AML-193 (cell line): Measurements from ENCODE around the gene LSM7.

Experiments
- DNase-seq, 2 experiments: peaks; one replicate each; lab custom pipeline; 2025; lab: John Stamatoyannopoulos, UW

Gene LSM7

DNA sequence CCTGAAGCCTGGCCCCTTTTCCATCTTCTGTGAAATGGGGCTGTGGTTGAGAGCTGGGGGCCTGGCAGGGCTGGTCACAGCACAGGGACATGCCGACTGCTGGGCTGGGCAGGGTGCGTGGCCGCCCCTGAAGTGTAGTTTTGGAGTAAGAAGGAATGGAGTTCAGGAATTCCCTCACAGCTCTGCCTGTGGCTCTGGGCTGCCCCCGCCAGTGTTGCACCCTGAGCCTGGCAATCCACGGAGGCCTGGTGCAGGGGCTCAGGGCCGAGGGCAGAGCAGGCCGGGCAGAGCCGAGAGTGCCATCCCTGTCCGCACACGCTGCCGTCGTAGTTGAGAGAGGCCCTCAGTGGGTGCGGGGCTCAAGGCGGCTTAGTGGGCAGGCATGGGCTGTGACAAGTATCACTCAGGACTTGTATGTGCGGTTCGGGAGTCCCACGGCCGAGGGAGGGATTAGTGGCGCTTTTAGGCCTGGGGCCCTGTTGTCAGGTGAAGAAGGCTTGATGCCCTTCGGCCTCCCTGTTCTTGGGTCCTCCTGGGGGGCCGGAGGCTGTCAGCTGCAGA lies 9.7 kb upstream of the LSM7 start:
- no peak for DNase-seq

DNA sequence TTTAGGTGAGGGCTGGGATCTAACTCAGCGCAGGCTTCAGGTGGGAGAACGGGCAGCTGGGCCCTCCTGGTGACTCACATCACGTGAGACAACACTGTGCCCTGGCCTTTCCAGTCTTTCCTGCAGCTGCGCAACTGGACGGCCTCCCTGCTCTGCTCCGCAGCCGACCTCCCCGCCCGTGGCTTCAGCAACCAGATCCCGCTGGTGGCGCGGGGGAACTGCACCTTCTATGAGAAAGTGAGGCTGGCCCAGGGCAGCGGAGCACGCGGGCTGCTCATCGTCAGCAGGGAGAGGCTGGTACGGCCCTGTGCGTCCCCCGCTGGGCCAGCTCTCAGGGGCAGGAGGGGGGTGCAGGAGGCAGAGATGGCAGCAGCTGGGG lies 8.9 kb upstream of the LSM7 start:
- no peak for DNase-seq

DNA sequence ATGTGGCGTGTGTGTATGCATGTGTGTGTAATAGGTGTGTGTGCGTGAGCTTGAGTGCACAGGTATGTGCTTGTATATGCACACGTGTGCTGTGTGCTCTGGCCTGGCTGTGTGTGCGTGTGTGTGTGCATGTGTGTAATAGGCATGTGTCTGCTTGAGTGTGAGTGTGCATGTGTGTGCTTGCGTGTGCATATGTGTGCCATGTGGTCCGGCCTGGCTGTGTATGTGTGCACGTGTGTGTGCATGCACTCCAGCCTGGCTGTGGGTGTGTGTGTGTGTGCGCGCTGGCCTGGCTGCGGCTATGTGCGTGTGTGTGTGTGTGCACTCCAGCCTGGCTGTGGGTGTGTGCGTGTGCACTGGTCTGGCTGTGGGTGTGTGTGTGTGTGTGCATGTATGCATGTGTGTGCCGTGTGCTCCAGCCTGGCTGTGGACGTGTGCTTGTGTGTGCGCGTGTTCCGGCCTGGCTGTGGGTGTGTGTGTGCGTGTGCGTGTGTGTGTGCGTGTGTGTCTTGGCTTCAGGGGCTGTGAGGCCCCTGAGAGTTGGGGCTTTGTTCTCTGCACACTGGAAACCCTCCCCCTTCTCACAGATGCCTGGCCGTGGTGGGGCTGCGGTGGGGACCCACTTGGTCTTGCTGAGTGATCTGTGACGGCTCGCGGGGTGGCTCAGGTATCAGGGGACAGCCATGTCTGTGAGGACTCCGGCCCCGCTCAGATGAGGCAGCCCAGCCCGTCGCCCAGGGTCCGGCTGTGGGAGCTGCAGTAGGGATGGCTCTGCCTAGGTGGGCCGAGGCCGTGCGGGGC lies 8.3 kb upstream of the LSM7 start:
- no peak for DNase-seq

DNA sequence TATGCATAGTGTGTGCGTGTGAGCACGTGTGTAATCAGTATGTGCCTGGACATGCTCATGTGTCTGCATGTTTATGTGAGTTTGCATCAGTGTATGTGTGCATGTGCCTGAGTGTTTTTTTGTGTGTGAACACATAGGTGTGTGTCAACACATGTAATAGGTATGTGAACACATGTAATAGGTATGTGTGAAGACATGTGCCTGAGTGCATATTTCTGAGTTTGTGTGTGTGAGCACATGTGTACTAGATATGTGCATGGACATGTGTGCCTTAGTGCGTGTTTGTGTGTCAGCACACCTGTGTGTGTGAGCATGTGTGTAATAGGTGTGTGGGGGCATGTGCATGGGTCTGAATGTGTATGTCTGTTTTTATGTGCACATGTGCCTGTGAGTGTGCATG lies 7.5 kb upstream of the LSM7 start:
- no peak for DNase-seq

DNA sequence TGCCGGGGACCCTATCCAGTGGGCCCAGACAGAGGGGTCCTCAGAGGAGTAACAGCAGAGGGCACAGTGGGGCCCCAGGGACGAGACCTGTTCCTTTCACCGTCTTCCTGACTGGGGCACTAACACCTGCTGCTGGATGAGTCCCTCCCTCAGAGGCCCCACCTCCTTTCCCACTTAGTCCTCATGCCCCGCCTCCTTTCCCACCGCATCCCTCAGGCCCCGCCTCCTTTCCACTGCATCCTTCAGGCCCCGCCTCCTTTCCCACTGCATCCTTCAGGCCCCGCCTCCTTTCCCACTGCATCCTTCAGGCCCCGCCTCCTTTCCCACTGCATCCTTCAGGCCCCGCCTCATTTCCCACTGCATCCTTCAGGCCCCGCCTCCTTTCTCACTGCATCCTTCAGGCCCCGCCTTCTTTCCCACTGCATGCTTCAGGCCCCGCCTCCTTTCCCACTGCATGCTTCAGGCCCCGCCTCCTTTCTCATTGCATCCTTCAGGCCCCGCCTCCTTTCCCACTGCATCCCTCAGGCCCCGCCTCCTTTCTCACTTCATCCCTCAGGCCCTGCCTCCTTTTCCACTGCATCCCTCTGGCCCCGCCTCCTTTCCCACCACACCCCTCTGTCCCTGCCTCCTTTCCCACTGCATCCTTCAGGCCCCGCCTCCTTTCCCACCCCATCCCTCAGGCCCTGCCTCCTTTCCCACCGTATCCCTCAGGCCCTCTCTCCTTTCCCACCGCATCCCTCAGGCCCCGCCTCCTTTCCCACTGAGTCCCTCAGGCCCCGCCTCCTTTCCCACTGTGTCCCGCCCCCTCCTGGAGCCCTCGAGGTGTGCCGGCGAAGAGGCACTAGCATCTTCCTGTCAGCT lies 6.8 kb upstream of the LSM7 start:
- no peak for DNase-seq

DNA sequence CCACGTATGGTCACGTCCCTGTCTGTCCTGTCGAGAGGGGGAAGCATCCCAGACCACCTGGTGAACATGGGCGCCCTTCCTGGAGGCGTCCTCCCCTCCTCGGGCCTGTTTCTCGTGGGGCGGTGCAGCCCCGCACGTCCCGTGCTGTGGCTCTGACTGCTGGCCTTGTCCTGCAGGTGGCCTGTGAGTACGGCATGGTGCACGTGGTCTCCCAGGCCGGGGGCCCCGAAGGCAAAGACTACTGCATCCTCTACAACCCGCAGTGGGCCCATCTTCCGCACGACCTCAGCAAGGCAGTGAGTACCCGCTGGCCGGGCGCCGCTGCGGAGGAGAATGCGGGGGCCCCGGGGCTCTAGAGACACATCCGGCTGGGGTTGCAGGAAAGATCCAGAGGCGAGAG lies 6.0 kb upstream of the LSM7 start:
- no peak for DNase-seq

DNA sequence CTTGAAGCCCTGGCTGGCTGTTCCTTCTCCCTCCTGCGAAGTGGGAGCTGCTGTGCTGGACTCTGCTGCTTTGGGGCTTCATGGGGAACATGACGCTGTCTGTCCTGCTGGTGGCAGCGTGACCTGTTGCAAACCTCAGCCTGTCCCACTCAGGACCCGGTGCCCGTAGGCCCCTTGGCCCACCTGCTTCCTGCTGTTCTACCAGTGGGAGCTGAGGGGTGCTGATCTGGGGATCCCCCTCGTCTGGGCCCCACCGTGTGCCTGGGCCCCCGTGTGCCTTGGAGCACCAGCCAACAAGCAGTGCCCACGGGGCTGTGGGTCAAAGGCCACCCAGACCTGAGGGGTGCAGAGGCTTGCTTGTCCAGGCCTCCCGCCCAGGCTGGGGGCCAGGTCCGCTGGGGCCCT lies 5.4 kb upstream of the LSM7 start:
- no peak for DNase-seq

DNA sequence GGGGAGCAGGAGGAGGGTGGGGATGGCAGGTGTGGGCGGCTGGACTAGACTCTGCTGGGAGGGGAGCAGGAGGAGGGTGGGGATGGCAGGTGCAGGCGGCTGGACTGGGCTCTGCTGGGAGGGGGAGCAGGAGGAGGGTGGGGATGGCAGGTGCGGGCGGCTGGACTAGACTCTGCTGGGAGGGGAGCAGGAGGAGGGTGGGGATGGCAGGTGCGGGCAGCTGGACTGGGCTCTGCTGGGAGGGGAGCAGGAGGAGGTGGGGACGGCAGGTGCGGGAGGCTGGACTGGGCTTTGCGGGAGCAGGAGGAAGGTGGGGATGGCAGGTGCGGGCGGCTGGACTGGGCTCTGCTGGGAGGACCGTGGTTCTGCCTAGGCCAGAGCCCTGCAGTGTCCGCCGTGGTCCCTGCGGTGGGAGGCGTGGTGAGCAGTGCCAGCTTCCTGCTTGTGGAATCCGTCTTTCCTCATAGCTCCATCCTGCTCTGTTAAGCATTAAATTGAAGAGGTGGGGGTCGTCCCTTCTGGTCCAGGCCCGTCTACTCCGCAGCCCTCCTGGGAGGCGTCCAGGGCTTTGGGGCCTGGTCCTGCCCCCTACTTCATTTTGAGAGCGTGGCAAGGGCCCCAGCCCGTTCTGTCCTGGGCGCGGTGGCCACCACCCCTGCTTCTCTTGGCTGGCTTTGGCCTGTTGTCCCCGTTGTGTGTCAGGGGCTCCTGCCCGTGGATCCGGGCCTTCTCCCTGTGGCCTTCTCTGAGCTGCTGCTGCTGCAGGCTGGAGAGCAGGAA lies 4.8 kb upstream of the LSM7 start:
- no peak for DNase-seq

DNA sequence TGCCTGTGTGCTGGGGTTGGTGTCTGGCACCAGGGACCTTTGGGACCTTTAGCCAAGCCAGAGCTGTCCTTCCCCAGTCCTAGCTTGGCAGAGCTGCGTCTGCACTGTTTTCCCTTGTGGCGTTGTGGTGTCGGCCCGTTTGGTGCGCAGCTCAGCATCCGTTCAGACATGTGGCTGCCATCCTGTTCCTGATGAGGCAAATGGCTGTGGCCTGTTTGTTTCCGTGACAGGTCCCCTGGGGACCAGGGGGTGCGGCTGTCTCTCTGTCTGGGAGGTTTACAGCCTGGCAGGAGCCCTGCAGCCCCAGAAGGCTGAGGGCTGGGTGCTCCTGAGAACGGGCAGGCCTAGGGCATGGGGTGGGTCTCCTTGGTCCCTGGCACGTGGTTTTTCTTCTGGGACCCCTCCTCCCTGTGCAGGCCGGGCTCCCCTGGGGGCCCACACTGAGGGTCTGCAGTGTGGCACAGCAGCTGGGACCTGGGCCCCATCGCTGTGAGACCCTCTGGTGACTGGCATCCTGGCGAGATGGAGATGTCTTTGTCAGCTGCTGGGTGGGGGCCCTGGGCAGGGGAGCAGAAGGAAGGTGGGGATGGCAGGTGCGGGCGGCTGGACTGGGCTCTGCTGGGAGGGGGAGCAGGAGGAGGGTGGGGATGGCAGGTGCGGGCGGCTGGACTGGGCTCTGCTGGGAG lies 4.1 kb upstream of the LSM7 start:
- DNase-seq, result no peak

DNA sequence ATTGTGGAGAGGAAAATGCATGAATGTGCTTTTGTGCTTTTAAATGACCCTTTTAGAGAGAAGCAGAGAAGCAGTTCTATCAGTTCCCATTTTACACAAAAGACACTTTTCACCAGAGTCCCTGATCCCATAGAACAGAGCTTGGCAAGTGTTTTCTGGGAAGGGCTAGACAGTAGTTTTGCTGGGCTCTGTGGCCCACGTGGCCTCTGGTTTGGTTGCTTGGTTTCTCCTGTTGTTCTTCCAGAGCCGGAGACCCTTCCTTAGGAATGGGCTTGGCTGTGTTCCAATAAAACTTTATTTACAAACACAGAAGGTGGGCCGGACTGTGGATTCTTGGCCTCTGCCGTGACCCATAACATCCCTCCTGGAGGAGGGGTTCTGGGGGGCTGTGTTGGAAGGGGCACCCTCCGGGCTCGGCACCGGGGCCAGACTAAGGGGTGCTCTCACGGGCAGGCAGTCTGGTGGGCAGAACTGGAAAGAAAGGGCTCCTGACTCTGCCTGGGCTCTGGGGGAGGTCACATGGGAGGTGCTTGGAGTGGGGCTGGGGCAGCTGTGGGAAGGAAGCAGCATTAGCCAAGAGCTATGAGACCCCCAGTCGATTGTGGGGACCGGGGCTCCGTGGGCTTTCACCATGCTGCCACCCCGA lies 3.3 kb upstream of the LSM7 start:
- no peak for DNase-seq

DNA sequence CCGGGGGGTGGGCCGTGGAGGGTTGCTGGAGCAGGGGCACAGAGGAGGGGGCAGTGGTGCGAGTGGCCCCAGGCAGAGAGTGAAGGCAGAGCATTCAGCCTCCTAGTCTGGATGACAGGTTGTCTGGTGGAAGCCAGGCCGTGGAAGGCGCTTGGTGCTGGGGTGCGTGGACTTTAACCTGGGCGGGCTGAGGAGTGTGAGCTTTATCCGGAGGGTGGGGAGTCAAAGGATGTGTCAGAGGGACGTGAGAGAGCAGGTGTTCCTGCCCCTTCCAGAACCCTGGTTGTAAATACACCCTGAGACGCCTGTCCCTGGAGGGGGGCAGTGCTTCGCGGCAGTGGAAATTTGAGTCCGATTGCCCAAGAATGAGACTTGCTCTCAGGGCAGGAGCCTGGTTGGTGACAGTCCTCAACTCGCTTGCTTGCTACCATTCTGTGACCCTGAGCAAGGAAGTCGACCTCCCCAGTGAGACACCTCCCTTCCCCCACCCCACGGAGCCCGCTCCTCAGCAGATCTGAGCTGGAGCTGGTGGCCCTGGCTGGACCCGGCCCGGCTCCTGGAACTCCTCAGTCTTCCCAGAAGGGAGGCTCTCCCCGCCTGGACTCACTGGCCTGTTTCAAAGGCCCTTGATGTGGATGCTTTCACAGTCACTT lies 2.4 kb upstream of the LSM7 start:
- DNase-seq, result no peak

DNA sequence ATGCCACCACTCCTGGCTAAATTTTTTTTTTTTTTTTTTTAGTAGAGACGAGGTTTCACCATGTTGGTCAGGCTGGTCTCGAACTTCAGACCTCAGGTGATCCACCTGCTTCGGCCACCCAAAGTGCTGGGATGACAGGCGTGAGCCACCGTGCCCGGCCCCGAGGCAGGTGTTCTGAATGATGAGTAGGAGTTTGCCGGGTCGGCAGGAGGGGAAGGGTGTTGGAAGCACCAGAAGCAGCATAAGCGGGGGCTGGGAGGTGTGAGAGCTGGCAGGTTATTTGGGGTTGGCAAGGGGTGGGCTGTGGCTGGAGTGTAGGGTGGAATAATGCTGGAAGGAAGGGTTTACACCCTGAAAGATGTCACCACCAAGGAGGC lies 1.9 kb upstream of the LSM7 start:
- no peak for DNase-seq

DNA sequence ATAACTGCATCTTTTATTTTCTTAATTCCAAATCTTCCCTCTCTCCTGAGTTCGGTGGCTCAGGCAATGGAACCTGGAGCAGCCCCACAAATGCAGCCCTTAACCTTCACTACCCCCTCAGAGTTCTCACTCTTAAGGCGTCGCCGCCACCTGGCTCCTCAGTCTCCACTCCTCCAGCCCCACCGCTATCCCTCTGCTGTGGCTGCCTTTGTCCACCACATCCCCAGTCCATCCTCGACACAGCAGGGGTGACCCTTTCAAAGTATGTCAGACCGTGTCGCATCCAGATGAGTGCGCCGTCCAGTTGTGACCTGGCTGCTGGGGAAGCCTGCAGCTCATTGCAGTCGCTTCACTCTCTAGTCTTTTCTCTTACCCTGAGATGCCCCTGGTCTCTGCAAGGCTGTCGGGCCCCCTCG lies 1.1 kb upstream of the LSM7 start:
- DNase-seq, result no peak

DNA sequence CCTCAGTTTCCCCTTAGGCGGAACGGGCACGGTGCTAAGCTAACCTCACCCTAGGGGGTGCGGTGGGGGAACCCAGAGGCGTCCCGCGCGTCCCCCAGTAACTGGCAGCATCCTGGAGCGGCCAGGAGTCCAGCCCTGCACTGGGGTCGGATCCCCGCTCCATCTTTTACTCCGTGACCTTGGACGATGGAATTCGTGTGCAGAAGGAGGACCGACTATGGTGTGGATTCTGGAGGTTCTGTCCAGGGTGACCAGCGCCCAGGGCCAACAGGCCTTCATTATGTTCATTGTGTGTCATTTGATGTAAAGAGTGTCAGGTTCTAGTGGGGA lies 728 bp upstream of the LSM7 start:
- DNase-seq, result no peak

DNA sequence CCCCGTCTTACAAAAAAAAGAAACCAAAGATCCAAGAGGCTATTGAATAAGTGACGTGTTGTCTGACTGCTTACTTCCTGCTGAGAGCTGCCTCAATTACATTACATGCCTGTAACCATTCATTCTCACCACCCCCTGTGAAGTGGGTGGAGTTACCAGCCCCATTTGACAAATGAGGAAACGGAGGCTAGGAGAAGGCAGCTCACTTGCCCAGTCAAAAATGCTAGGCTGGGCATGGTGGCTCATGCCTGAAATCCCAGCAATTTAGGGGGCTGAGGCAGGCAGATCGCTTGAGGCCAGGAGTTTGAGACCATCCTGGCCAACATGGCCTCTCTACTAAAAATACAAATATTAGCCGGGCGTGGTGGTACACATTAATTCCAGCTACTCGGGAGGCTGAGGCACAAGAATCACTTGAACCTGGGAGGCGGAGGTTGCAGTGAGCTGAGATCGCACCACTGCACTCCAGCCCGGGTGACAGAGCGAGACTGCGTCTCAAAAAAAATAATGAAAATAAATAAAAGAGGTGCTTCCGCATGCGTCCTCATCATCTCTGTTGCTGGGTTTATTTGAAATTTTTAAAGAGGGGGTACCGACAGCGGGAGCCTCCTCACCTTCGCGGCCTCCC lies 499 bp downstream of the LSM7 start:
- DNase-seq, result peak; percentile 80 to 83

DNA sequence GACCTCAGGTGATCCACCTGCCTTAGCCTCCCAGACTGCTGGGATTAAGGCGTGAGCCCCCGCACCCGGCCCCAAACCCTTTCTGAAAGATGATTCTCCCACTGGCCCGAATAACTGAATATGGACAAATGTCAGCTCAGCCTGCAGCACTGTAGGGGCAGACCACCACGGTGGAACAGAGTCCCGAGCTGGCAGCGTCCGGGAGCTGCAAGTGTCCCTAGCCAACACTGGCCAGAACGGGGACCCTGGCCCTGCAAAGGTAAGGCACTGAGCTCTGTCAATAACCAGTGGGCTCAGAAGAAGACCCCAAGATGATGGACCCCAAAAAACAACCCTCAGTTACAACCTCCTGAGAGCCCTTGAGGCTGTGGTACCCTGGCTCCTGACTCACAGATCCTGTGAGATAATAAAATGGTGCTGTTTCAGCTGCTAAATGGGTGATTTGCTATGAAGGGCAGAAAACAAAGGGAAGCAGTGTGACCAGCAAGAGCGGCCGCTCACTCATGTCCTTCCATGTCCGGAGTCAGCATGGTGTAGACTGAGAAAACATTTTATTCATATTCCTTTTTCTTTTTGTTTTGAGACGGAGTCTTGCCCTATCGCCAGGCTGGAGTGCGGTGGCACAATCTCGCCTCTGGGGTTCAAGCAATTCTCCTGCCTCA lies 1.6 kb downstream of the LSM7 start:
- DNase-seq, result no peak

DNA sequence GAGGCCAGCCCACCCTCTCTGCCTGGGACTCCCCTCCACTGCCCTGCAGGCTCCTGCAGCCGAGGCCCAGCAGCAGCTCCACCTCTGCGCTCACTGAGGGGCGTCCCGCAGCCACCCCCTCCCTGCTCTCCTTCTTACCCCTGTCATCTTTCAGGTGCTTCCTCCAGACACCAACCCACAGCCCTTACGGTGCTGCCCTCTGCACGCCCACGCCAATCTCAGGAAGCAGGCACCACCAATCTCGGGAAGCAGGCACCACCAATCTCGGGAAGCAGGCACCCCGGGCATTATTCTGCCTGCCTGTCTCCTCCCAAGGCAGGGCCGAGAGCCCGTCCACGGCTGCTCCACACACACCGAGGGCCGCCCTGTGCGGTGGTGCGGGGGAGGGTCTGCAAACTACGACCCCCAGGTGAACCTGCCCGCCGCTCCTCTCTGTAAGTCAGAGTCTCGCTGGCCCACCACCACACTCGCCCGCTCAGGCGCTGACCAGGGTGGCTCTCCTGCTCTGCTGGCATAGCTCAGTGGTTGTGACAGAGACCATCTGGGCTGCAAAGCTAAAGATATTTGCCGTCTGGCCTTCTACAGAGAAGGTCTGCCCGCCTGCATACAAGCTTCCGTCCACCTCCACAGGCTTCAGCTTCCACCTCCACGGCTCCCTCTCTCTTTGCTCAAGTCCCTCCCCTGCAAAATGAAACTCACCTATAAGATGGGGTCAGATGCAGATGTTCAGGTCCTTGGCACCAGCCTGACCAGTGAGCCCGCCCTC lies 2.9 kb downstream of the LSM7 start:
- no peak for DNase-seq

DNA sequence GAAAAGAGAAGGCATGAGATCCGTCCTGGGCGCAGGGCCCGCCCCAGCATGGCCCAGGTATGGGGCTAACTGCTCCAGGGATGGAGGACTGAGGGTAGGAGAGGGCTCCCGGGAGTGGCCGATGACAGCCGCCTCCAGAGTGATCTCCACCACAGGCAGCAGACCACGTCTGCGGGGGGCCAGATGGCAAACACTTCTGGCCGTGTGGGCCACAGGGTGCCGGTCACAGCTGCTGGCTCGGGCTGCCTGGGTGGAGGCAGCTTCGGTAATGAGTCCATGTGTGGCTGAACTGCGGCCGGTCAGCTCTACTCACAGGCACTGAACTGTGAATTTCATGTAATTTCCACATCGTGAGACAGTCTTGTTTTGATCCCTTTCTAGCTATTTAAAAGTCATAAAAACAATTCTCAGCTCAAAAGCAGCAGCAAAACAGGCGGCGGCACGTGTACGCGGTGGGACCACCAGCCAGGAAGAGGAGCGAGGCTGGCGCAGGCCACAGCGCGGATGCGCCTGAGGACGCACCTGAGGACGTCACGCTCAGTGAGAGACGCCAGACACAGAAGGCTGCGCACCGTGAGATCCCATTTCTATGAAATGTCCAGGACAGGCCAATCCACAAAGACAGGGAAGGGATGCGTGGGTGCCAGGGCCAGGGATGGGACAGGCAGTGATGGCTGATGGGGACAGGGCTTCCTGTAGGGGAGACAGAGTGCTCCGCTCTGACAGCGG lies 4.0 kb downstream of the LSM7 start:
- no peak for DNase-seq
